Erythroblast (primary cell): ENCODE measurements around the gene UBE4A.

Source experiments
- GATA1 ChIP-seq: IDR thresholded peaks from 2 replicates; pipeline ENCODE4 v1.6.1; 2011; ENCODE audit warnings: low read depth, mild to moderate bottlenecking, control low read depth, low read length, moderate library complexity
- POLR2A ChIP-seq: IDR thresholded peaks from 2 replicates; pipeline ENCODE4 v1.6.1; 2011; ENCODE audit warnings: mild to moderate bottlenecking, low read length

GRCh38 chr11:118406599-118407166 lies 47.3 kb downstream of the UBE4A start:
- TF ChIP-seq POLR2A (no peak), GATA1 (no peak)
